HL-60/S4 treated with phorbol 12-myristate 13-acetate at 8.2 ng/mL for 4 days and 3 days (cell line): ENCODE data around the gene PTPRN2.
"Not testable (repeated sequence)": the region's sequence is repeated elsewhere in the genome, so short reads cannot be mapped to it uniquely, and the experiment has no call there.

Experiments
- in situ Hi-C: fragments of 300-500 bp; cut with MboI; formaldehyde crosslinking; loops from 2 replicates; pipeline ENCODE4 v1.15.0; 2022; ENCODE audit warnings: low sequenced_read_pairs

The PTPRN2 gene

GRCh38 chr7:158409120-158409519 lies 178.5 kb downstream of the PTPRN2 start:
- in situ Hi-C loops: no loop called here

- in situ Hi-C loops: no loop called here
Measured at GRCh38 chr7:158408318-158408920, 179.2 kb downstream of the PTPRN2 start.

DNA sequence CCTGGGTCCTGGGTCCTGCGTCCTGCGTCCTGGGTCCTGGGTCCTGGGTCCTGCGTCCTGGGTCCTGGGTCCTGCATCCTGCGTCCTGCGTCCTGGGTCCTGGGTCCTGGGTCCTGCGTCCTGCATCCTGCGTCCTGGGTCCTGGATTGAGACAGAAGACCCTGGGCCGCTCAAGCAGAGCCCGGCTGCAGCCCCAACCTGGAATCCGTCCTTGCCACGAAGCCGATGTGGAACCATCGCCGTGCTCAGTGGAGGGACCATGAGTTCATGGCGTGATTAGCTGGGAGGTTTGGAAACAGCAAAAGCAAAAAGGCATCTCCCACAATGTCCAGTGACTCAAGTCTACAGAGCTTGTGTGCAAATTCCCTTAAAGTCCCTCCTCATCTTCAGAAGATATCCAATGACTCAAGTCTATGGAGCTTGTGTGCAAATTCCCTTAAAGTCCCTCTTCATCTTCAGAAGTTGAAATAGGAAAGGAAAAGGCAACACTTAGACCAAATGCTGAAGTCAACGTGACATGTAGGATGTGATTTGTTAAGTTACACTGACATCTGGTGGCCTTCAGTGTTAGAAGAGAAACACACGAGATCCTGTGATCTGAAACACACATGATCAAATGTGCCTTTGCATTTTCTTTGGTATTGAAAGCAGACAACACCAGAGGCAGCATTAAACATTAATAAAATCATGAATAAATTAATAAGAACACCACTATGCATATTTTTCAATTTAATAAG lies 179.9 kb downstream of the PTPRN2 start:
- in situ Hi-C loops: no loop called here

DNA sequence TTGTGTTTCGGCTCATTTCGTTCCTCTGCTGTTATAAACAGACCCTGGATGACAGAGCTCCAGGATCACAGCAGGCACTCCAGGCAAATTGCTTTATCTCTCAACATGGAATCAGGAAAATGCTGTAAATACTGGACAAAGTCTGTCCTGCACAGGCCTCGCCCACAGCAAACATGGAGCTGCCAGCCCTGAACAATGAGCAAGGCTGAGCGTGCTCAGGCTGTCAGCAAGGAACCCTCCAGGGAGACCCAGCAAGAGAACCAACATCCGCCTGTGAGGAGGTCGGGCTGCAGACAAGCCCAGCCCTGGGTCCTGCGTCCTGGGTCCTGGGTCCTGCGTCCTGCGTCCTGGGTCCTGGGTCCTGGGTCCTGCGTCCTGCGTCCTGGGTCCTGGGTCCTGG lies 180.8 kb downstream of the PTPRN2 start:
- in situ Hi-C loops: no loop called here

GRCh38 chr7:158406364-158406763 lies 181.3 kb downstream of the PTPRN2 start:
- in situ Hi-C loops: no loop called here

GRCh38 chr7:158405771-158406170 lies 181.9 kb downstream of the PTPRN2 start:
- in situ Hi-C loops: not testable (repeated sequence)

DNA sequence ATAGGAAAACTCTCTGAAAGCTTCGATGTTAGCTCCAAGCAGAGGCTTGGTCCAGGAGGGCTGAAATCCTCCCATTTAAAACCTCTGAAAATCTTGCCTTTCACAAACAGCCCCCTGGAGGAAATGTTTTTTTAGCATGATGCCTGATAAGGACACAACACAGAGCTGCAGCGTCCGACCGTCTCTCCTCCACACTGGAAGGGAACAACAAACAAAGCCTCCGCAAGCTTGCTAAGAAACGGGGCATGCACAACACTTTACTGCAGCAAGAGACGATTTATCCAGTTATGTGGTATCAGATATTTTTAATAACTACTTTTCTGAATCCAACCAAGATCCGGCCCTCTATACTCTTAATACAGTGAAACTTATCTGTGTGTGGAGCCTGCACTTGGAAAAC lies 182.3 kb downstream of the PTPRN2 start:
- in situ Hi-C loops: no loop called here

GRCh38 chr7:158404031-158404761 lies 183.4 kb downstream of the PTPRN2 start:
- in situ Hi-C loops: no loop called here

- in situ Hi-C loops: no loop called here
Measured at GRCh38 chr7:158403013-158403821, 184.4 kb downstream of the PTPRN2 start.

GRCh38 chr7:158402471-158402870 lies 185.2 kb downstream of the PTPRN2 start:
- in situ Hi-C loops: no loop called here

GRCh38 chr7:158401826-158402225 lies 185.8 kb downstream of the PTPRN2 start:
- in situ Hi-C loops: no loop called here

GRCh38 chr7:158401295-158401694 lies 186.3 kb downstream of the PTPRN2 start:
- in situ Hi-C loops: no loop called here

DNA sequence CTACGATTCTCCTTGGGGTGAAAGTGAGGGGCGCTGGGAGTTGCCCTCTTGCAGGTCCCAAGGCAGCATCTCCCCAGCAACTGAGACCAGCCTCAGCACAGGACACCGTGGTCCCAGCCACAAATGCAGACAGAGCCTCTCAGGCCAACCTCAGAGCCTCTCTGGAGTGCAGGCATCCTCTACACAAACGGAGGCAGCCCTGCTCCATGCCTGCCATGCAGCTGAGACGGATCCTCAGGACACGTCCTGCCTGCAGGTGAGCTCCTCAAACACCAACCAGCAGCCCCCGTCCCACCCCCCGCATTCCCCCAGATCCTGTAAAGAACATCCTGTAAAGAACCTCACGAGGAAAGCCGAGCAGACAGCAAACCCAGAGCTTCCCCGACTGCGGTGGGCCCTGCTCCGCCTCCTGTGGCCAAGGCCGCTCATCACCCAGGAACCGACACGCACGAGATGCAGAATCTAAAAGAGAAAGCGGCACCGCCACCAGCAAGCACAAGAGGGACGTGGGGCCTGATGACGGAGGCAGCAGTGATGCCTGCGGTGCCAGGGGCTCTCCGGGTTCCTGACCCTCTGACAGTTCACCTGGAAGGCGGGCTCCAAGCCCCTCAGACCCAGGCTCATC lies 186.9 kb downstream of the PTPRN2 start:
- in situ Hi-C loops: no loop called here

DNA sequence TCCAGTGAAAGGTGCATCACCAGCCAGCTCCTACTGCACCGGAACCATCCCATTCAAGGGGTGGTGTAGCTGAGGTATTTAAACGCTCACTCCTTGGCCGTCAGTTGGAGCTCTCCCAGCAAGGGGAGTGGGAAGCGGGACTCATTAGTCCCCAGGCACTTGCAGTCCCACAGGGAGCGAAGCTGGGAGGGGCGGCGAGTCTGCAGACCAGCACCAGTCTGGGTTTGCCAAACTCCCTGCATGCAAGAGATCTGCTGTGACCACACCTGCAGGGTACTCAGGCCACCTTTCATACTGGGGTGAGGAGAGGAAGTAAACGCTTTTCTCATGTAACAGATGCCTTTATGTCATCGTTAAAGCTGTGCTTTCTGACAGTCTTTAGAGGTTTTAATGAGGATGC lies 187.9 kb downstream of the PTPRN2 start:
- in situ Hi-C loops: no loop called here

- in situ Hi-C loops: no loop called here
Measured at GRCh38 chr7:158398750-158399149, 188.9 kb downstream of the PTPRN2 start.

DNA sequence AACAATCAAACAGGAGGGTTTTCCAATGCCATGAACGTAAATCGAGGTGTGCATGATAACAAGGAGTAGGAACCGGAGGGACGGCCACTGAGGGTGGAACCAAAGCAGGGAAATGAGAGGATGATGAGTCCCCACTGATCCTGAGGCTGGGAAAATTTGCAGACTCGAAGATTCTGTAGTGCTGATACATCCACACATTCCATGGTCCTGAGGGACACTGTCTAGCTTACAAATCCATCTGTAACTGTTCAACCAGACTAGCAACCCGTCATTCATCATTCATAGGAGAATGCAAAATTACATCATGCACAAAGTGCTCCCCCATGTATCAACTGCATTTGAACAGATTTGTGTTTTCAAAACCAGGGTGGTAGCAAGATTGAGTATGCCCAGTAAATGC lies 189.7 kb downstream of the PTPRN2 start:
- in situ Hi-C loops: no loop called here

GRCh38 chr7:158396982-158397862 lies 190.4 kb downstream of the PTPRN2 start:
- in situ Hi-C loops: no loop called here

DNA sequence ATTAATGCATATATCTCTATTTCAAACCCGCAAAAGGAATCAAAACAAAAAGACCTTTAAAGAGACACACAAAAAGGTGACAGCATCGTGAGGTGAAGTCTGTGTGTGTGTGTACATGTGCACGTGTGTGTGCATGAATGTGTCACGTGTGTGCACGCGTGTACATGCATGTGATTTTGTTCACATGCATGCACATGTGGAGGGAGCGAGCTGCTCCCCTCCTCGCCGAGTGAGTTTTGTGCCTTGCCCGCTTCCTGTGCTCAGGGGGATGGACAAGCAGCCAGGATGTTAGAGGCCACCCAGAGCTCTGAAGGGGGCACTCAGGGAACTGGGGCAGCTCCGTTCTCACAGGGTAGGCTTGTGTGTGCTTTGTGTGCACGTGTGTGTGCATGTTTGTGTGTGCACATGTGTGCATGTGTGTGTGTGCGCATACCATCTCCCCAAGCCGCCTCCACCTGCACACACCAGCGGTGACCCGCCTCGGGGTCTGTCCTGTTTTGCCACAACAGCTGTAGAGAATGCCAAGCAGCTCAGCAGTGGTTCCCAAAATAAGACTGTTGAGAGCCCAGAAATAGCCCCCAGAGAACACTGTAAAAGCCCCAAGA lies 191.2 kb downstream of the PTPRN2 start:
- in situ Hi-C loops: no loop called here

DNA sequence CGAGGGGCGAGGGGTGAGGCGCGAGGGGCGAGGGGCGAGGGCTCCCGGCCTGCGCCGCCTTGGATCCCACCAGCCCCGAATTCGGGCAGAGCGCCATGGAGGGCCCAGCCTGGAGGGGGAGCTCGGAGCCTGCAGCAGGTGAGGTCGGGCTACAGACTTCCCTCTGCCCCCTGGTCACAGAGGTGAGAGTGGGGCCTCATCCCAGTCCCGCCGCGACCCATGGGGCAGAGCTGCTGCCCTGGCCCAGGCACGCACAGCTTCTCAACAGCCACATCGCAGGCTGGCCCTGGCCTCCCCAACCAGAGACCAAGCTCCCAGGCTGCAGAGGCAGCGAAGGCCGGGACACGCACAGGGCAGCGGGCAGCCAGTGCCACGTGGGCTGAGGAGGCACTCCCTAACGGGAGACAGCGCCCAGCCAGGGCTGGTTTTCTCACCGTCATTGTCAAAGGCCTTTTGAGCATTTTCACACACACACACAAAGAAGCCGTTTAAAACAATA lies 191.8 kb downstream of the PTPRN2 start:
- in situ Hi-C loops: no loop called here
